ENCODE data around the gene PIAS3. TPM values are rescaled to one million over a fixed set of nuclear protein-coding genes. Genes with fewer than 3 reads are reported as not detected.

PIAS3 gene
- total RNA-seq, 1 donor from 2014 or later = 15.7 TPM

Small RNAs within 50 kb of the gene (microRNA-seq; reads per million reads assigned to microRNA genes)
- gene MIR6736 = not detected

Other genes with a start within 250 kb of the PIAS3 start
- 0.30 TPM for gene PDZK1, start 151.7 kb downstream of the PIAS3 start, total RNA-seq
- not detected for gene CD160, start 139.6 kb downstream of the PIAS3 start, total RNA-seq
- gene RNF115, start 35.0 kb downstream of the PIAS3 start, total RNA-seq = 47.9 TPM
- gene POLR3C, start 34.9 kb downstream of the PIAS3 start, total RNA-seq = 11.4 TPM
- 3.3 TPM for gene NUDT17, start 13.5 kb downstream of the PIAS3 start, total RNA-seq
- gene ANKRD35, start 26.8 kb upstream of the PIAS3 start, total RNA-seq = 1.1 TPM
- 0.73 TPM for gene ITGA10, start 51.0 kb upstream of the PIAS3 start, total RNA-seq
- gene PEX11B, start 59.6 kb upstream of the PIAS3 start, total RNA-seq = 19.2 TPM
- 63.6 TPM for gene RBM8A, start 68.4 kb upstream of the PIAS3 start, total RNA-seq
- 25.8 TPM for gene LIX1L, start 98.9 kb upstream of the PIAS3 start, total RNA-seq
- 0.62 TPM for gene ANKRD34A, start 105.5 kb upstream of the PIAS3 start, total RNA-seq
- gene POLR3GL, start 105.6 kb upstream of the PIAS3 start, total RNA-seq = 49.1 TPM
- 1,017 TPM for gene TXNIP, start 137.5 kb upstream of the PIAS3 start, total RNA-seq
- gene HJV, start 162.7 kb upstream of the PIAS3 start, total RNA-seq = 71.0 TPM